Measurements from ENCODE around the gene SPINK6. TPM values are rescaled to one million over a fixed set of nuclear protein-coding genes. Genes with fewer than 3 reads are reported as not detected.

Gene SPINK6
- total RNA-seq, 2 donors from 2014 or later: not detected

- Histone ChIP-seq H3K27ac (no peak overlapping the region), H3K4me1 (peaks cover 8% of the 10 kb centered on the region), H3K4me3 (no peak overlapping the region), H3K9me3 (no peaks in the 10 kb centered on the region), H3K27me3 (no peaks in the 10 kb centered on the region), H3K36me3 (replicated peaks in 1 of 2; ENCODE audit: insufficient read depth in 1 of 2, low read depth in 2 of 2) (no peaks in the 10 kb centered on the region)
- ATAC-seq: no peak
- 20 to 33% methylated on average over 3 of the region's 3 CpGs for WGBS, 2 donors
- intact Hi-C loops (cut with DNase I): no loop called here
- no peak for DNase-seq
- TF ChIP-seq POLR2A (IDR thresholded peaks at IDR 0.05) (no peak), CTCF (IDR thresholded peaks at IDR 0.05) (no peak)
Observed at GRCh38 chr5:148209151-148209770, 6.4 kb downstream of the SPINK6 start.

- H3K27me3 ChIP-seq: no peaks in the 10 kb centered on the region
- H3K36me3 ChIP-seq (replicated peaks in 1 of 2; ENCODE audit: insufficient read depth in 1 of 2, low read depth in 2 of 2): no peaks in the 10 kb centered on the region
- H3K27ac ChIP-seq: no peak overlapping the region
- ATAC-seq (no peak), DNase-seq (no peak)
- H3K4me3 ChIP-seq: no peak overlapping the region
- TF ChIP-seq CTCF (IDR thresholded peaks at IDR 0.05) (no peak), POLR2A (IDR thresholded peaks at IDR 0.05) (no peak)
- WGBS, 2 donors: 68 to 90% methylated on average over 1 of the region's 1 CpG
- intact Hi-C loops (cut with DNase I): no loop called here
- no peaks in the 10 kb centered on the region for H3K4me1 ChIP-seq
- no peaks in the 10 kb centered on the region for H3K9me3 ChIP-seq
Observed at GRCh38 chr5:148214665-148215185, 11.9 kb downstream of the SPINK6 start.

- intact Hi-C loops (cut with DNase I): no loop called here
- Histone ChIP-seq H3K4me3 (no peak overlapping the region), H3K9me3 (no peaks in the 10 kb centered on the region), H3K27ac (no peak overlapping the region), H3K27me3 (no peaks in the 10 kb centered on the region), H3K36me3 (replicated peaks in 1 of 2; ENCODE audit: insufficient read depth in 1 of 2, low read depth in 2 of 2) (no peaks in the 10 kb centered on the region), H3K4me1 (no peaks in the 10 kb centered on the region)
- no peak for DNase-seq
- 70 to 78% methylated on average over 6 of the region's 6 CpGs for WGBS, 2 donors
- ATAC-seq: no peak
- TF ChIP-seq CTCF (IDR thresholded peaks at IDR 0.05) (no peak), POLR2A (IDR thresholded peaks at IDR 0.05) (no peak)
Observed at GRCh38 chr5:148221508-148221907, 18.7 kb downstream of the SPINK6 start.

GRCh38 chr5:148224117-148224742, 21.4 kb downstream of the SPINK6 start:
- TF ChIP-seq POLR2A (IDR thresholded peaks at IDR 0.05): no peak
- TF ChIP-seq CTCF (IDR thresholded peaks at IDR 0.05): no peak
- DNase-seq (no peak), ATAC-seq (no peak)
- Histone ChIP-seq H3K27ac (no peak overlapping the region), H3K9me3 (no peaks in the 10 kb centered on the region), H3K4me1 (no peaks in the 10 kb centered on the region), H3K36me3 (replicated peaks in 1 of 2; ENCODE audit: insufficient read depth in 1 of 2, low read depth in 2 of 2) (no peaks in the 10 kb centered on the region), H3K4me3 (no peak overlapping the region), H3K27me3 (no peaks in the 10 kb centered on the region)
- intact Hi-C loops (cut with DNase I): no loop called here
- 65 to 66% methylated on average over 2 of the region's 2 CpGs for WGBS, 2 donors
